HG02678 (cell line): ENCODE data around the gene DNAH2.
"Not testable (repeated sequence)": the region's sequence is repeated elsewhere in the genome, so short reads cannot be mapped to it uniquely, and the experiment has no call there.

Source experiments
- ATAC-seq: cut with Tn5 transposase; IDR thresholded peaks from one replicate; pipeline ENCODE4 v1.9.1; 2021; ENCODE audit warnings: mild to moderate bottlenecking, moderate library complexity; ENCODE audit not compliant: unreplicated experiment

Gene DNAH2

GRCh38 chr17:7862692-7863437 is 145.3 kb downstream of the DNAH2 start:
- ATAC-seq = no peak

GRCh38 chr17:7864384-7864783 is 146.8 kb downstream of the DNAH2 start:
- ATAC-seq = not testable (repeated sequence)

DNA sequence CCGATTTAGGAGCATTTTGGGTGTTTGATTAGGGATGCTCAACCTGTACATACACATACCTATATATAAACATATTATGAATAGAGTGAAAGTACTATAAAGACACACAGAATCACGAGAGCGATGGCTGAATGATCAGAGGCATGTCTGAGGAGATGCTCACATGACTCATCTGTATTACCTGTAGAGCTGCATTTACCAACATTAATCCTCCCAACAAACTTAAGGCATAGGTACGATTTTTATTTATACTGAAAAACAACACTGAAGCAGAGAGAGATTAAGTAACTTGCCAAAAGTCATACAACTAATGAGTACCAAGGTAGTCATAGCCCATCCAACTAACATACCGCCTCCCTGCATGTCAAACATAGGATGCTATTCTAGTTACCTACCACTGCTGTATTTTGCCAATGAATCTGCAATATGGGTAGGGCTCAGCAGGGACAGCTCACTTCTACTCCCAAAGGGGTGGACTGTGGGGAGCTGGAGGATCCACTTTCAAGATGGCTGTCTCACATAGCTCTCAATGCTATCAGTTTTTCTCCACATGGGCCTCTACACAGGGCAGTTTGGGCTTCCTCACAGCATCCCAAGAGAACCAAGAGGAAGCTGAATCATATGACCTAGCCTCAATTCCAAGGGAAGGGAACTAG is 147.6 kb downstream of the DNAH2 start:
- ATAC-seq = no peak

- no peak for ATAC-seq
Observed at GRCh38 chr17:7867881-7868329, 150.4 kb downstream of the DNAH2 start.

DNA sequence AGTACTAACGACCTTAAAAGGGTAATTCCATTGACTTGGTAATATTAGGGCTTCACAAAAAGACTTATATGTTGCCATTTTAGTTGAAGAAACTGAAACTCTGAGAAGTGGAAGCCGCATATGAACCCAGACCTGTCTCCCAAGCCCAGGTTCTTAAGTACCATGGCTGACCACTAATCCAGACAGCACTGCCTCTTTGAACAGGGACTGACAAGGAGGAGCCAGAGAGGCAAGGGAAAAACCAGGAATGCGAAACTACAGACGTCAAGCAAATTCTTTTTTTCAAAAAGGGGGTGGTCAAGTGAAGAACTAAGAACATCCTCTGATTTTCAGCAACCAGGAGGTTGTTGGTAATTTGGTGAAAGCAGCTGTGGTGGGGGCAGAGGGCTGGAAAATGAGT is 155.5 kb downstream of the DNAH2 start:
- ATAC-seq = no peak

DNA sequence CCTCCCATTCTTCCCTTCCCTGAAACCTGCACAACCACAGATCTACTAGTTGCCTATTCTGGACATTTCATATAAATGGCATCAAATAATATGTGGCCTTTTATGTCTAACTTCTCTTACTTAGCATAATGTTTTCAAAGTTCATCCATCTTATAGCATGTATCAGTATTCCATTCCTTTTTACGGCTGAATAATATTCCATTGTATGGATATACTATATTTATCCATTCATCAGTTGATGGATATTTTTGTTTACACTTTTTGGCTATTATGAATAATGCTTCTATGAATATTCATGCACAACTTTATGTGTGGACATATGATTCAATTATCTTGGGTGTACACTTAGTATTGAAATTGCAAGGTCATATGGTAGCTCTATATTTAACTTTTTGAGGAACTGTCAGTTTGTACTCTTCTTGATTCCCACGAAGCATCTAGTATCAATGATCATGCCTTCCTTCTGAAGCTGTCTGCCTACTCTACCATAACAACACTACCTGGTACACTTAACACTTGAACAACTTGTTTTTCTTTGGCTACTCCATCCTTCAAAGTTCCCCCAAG is 158.3 kb downstream of the DNAH2 start:
- no peak for ATAC-seq

GRCh38 chr17:7878234-7878633 is 160.7 kb downstream of the DNAH2 start:
- no peak for ATAC-seq

GRCh38 chr17:7880076-7880868 is 162.7 kb downstream of the DNAH2 start:
- peak; percentile 37 for ATAC-seq

DNA sequence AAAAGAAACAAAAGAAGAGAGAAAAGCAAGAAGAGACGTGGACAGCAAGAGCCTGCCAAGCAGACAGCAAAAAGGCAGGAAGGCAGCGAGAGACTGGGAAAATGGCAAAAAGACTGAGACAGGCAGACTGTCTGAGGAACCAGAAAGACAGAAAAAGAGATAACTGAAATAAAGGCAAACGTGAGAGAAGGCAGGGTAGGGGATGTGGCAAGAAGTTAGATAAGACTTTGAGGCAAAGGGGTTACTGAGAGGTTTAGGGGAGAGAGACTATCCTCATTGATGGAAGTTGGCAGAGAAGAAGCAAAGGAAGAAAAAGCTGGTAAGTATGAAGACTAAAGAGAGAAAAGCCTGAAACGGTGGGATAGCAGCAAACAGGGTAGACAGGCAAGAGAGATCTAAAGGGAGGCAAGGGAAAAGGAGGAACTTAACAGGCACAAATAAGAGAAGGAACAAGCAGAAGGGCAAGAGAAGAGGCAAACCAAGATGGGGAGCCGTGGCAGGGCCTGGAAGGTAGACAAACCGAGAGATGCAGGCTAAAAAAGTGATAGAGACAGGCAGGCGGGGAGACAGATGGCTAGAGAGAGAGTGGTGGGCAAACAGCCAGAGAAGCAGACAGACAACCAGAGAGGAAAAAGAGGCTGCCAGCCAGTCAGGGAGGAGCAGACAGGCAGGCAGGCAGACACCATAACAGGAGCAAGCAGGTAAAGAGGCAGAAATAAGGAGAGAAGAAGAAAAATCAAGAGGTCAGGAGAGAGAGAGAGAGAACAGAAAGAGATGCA is 163.9 kb downstream of the DNAH2 start:
- ATAC-seq = no peak

DNA sequence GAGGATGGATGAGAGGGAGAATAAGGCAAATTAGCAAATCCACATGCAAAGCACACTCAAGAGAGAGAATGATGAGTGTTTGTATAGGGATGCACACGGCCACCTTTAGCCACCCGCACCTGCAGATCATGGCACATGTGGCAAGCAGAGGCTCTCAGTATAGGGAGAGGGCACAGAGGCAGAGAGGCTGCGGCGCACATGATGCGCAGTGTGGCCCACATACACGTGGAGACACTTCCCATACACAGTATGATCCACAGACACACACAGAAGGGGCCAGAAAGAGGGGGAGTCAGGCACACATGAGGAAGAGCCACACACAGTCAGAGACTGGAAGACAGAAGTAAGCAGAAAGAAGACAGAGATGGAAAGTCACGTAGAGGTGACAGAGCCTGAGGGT is 164.5 kb downstream of the DNAH2 start:
- no peak for ATAC-seq

- ATAC-seq = no peak
Observed at GRCh38 chr17:7882629-7883028, 165.1 kb downstream of the DNAH2 start.
